Activated naive CD4-positive, alpha-beta T cell (primary cell): Measurements from ENCODE around the gene ACAP3.

Experiments used
- DNase-seq, 4 experiments: peaks; one replicate each; lab custom pipeline; 2025; lab: John Stamatoyannopoulos, UW

The ACAP3 gene

DNA sequence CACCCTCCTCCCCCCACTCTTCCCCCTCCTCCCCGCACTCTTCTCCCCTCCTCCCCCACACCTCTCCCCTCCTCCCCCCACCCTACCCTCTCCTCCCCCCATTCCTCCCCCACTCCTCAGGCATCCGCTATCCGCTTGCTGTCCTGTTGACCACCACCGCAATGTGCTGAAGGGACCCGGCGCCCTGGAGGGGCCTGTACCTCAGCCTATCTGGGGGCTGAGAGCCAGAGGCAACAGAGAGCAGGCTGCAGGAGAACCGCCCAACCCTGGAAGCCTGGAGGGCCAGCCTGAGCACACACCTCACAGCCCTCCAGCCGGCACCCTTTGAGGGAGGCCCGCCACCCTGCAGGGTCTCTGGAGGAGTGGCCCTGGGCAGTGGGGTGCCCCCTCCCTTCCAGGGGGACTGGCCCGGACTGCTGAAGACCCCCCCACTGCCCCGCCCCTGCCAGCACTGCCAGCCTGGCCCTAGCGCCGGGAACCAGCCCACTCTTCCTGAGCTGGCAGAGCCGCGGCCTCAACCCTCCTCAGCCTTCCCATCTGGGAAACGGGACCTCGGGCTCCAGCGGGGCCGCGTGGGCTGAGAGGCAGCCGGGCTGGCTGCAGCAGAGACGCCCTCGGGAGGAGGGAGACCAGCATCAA lies 62.4 kb downstream of the ACAP3 start:
- no peak for DNase-seq

- DNase-seq, result no peak
Measured at GRCh38 chr1:1244192-1244811, 63.4 kb downstream of the ACAP3 start.

GRCh38 chr1:1243807-1244191 lies 63.9 kb downstream of the ACAP3 start:
- no peak for DNase-seq

DNA sequence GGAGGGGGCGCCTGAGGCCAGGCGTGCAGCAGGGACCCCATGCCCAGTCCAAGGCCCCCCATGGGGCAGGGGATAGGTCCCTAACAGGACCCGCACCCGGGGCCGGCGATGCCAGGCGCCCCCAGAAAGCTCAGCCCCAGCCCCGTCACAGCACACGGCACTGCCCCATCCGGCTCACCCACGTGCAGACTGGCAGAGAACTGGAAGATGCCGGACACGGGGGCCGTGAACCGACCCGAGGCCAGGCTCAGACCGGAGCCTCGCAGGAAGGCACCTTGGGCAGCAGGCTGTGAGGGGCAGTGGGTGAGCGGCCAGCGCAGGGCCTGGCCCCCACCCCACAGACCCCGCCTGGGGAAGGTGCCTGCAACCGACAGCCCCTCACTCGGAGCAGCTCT lies 64.5 kb downstream of the ACAP3 start:
- DNase-seq, result no peak

- no peak for DNase-seq
Measured at GRCh38 chr1:1242461-1243265, 65.1 kb downstream of the ACAP3 start.
